RCC 7860 (cell line): ENCODE data around the gene PTK7.

Experiments
- DNase-seq: peaks from one replicate; pipeline ENCODE4 v3.0.0-alpha.2; 2015; ENCODE audit warnings: low spot score
- FAIRE-seq: peaks from 2 replicates; lab custom pipeline; 2012; peaks lifted over from hg19 to GRCh38; lab: Jason Lieb, UNC

Gene PTK7

GRCh38 chr6:43196337-43196736, 120.2 kb downstream of the PTK7 start:
- FAIRE-seq (no peak), DNase-seq (no peak)

DNA sequence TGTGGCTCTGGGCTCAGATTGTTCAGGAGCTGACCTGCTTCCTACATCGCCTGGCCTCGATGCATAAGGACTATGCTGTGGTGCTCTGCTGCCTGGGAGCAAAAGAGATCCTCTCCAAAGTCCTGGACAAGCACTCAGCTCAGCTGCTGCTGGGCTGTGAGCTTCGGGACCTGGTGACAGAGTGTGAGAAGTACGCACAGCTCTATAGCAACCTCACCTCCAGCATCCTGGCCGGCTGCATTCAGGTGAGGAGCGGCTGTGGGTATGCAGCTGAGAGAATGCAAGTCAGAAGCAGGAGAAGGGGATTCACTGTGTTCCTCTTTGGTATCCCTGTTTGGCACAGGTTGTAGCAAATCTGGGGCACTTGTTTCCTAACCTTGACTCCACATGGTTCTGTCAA, 123.8 kb downstream of the PTK7 start:
- no peak for FAIRE-seq

DNA sequence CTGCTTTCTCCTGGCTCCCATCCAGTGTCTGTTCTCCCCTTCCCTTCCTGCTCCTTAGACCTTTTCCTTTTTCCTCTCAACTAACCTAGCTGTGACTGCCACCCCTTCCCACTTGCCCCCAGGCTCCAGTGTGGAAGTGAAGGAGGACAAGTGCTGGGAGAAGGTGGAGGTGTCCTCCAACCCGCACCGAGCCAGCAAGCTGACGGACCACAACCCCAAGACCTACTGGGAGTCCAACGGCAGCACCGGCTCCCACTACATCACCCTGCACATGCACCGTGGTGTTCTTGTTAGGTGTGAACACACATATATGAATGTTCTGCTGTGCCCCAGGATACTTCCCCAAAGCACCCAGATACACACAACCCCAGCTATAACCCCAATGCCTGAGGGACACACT, 124.4 kb downstream of the PTK7 start:
- DNase-seq, result no peak
- FAIRE-seq, result no peak

More for the DNA sequence above, 123.8 kb downstream of the PTK7 start:
- DNase-seq, result no peak

DNA sequence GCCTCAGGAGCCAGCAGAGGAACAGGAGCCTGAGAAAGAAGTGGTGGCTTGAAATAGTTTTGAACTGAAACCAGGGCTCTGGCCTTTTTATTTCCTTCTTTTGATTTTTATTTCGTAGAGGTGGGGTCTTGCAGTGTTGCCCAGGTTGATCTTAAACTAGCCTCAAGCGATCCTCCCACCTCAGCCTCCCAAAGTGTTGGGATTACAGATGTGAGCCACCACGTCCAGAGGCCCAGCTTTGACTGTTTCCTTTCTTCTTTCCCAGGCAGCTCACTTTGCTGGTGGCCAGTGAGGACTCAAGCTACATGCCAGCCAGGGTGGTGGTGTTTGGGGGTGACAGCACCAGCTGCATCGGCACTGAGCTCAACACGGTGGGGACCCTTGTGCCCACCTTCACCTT, 126.3 kb downstream of the PTK7 start:
- FAIRE-seq, result no peak

GRCh38 chr6:43203029-43203717, 127.1 kb downstream of the PTK7 start:
- DNase-seq (no peak), FAIRE-seq (no peak)

More for the DNA sequence above, 126.3 kb downstream of the PTK7 start:
- no peak for DNase-seq

DNA sequence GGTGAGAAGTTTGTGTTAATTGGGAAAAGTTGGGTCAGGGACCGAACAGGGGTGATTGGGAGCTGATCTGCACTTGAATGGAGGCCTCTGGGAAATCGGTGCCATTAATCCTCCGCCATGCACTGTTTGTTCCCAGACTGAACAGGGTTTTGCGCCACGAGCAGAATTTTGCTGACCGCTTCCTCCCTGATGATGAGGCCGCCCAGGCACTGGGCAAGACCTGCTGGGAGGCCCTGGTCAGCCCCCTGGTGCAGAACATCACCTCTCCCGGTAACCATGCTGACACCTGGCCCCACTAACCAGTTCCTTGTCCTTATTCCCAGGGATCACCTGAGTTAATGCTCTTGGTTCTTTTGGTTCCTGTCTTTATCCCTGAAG, 127.6 kb downstream of the PTK7 start:
- FAIRE-seq (no peak), DNase-seq (no peak)

DNA sequence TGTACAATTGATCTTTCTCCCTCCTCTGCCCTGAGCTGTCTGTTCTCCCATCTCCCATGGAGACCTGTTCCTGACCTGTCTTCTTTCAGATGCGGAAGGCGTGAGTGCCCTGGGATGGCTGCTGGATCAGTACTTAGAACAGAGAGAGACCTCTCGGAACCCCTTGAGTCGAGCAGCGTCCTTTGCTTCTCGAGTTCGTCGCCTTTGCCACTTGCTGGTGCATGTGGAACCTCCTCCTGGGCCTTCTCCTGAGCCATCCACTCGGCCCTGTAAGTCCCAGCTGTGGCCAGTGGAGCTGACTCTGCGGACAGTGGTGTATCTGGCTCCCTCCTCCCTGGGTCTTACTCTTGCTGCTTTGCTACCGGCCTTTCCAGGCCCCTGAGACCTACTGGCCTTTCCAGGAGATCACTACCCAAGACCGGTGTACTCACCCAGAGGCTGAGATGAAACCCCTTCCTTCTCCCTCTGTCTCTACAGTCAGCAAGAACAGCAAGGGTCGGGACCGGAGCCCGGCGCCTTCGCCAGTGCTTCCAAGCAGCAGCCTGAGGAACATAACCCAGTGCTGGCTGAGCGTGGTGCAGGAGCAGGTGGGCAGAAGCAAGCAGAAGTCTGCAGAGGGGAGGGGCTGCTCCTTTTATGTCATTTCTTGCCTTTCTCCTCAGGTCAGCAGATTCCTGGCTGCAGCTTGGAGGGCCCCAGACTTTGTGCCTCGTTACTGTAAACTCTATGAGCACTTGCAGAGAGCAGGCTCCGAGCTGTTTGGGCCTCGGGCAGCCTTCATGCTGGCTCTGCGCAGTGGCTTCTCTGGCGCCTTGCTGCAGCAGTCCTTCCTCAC, 128.4 kb downstream of the PTK7 start:
- no peak for FAIRE-seq
- no peak for DNase-seq

DNA sequence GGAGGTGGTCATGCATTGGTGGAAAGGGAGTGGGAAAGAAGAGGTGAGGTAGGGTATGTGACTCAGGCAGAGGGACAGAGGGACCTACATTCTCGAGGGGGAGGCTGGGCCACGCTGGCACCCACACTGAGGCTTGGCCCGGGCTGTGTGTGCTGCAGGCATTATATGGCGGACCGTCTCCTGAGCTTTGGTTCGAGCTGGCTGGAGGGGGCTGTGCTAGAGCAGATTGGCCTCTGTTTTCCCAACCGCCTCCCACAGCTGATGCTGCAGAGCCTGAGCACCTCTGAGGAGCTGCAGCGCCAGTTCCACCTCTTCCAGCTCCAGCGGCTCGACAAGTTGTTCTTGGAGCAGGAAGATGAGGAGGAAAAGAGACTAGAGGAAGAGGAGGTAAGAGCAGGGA, 129.7 kb downstream of the PTK7 start:
- DNase-seq (no peak), FAIRE-seq (no peak)

DNA sequence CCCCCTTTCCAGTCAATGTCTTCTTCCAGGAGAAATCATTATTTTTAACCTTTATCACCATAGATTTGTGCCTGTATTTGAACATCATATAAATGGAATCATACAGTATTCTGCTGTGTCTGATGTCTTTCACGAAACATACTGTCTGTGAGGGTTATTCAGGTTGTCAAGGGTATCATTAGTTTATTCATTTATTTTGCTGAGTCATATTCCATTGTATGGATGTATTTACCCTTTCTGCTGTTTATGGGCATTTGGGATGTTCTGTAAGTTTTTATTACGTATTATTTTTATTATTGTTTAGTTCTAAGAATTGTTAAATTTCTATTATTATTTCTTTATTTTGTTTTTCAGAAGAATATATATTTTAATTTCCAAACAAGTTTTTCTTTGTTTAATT, 131.2 kb downstream of the PTK7 start:
- no peak for FAIRE-seq

More for the DNA sequence above, 131.2 kb downstream of the PTK7 start:
- no peak for DNase-seq
